H1 (cell line): Measurements from ENCODE around the gene ITGA8. TPM values are rescaled to one million over a fixed set of nuclear protein-coding genes. Genes with fewer than 3 reads are reported as not detected.

Experiments
- CTCF ChIA-PET: fragments of 300-600 bp; sonication (Branson Sonifier 250); formaldehyde crosslinking; loops from one replicate; lab custom pipeline; 2021; ENCODE audit not compliant: partially characterized antibody; lab: Charles Lee
- POLR2A ChIA-PET: fragments of 300-600 bp; sonication (Branson Sonifier 250); formaldehyde crosslinking; loops from one replicate; lab custom pipeline; 2021; ENCODE audit warnings: inconsistent platforms; ENCODE audit not compliant: partially characterized antibody; lab: Charles Lee
- DNase-seq, 2 experiments: peaks; one replicate each; pipeline versions ENCODE4 v3.0.0 to v3.0.0-alpha.2; 2010 to 2022; ENCODE audit warnings: low spot score in 2 of 2, low read depth in 1 of 2, mixed read lengths in 1 of 2
- FAIRE-seq: peaks from 2 replicates; lab custom pipeline; 2011; peaks lifted over from hg19 to GRCh38; lab: Jason Lieb, UNC
- H2AFZ ChIP-seq: 2 replicates; pipeline ENCODE4 v1.8.1; 2012; ENCODE audit warnings: low read length, inconsistent platforms
- H2AK5ac ChIP-seq: 2 replicates; pipeline ENCODE4 v1.6.1; 2013; ENCODE audit warnings: low read depth, low read length
- H2BK120ac ChIP-seq: replicated peaks from 2 replicates; pipeline ENCODE3; 2013; ENCODE audit warnings: low read depth, low read length, inconsistent platforms
- H2BK12ac ChIP-seq: 2 replicates; pipeline ENCODE4 v1.6.1; 2013; ENCODE audit warnings: low read depth, low read length
- H2BK15ac ChIP-seq: 2 replicates; pipeline ENCODE4 v1.6.1; 2013; ENCODE audit warnings: low read length
- H2BK20ac ChIP-seq: 2 replicates; pipeline ENCODE4 v1.6.1; 2013; ENCODE audit warnings: low read length
- H2BK5ac ChIP-seq: 2 replicates; pipeline ENCODE4 v1.6.1; 2013; ENCODE audit warnings: low read depth, low read length
- H3K14ac ChIP-seq: 2 replicates; pipeline ENCODE4 v1.6.1; 2013; ENCODE audit warnings: inconsistent platforms; ENCODE audit not compliant: insufficient read length
- H3K18ac ChIP-seq: 2 replicates; pipeline ENCODE4 v1.6.1; 2013; ENCODE audit warnings: low read length; ENCODE audit errors: extremely low read depth
- H3K23ac ChIP-seq: 2 replicates; pipeline ENCODE4 v1.6.1; 2013; ENCODE audit warnings: inconsistent platforms; ENCODE audit not compliant: insufficient read length
- H3K23me2 ChIP-seq: 2 replicates; pipeline ENCODE4 v1.6.1; 2013; ENCODE audit warnings: low read depth, low read length
- H3K27ac ChIP-seq: 2 replicates; pipeline ENCODE4 v1.6.1; 2011; ENCODE audit warnings: low read depth, low read length, inconsistent platforms
- H3K27me3 ChIP-seq, 4 experiments: replicated peaks in 1 of 4; 1 replicate in 1 of 4; 2 replicates in 3 of 4; pipeline versions ENCODE4 v1.6.1 to v1.8.1; 2011 to 2013; ENCODE audit warnings: low read length in 3 of 4, mild to moderate bottlenecking in 3 of 4, inconsistent platforms in 2 of 4, mixed read lengths in 2 of 4, moderate library complexity in 1 of 4; ENCODE audit not compliant: control insufficient read depth in 3 of 4, insufficient read depth in 3 of 4; ENCODE audit errors: extremely low read depth in 1 of 4
- H3K36me3 ChIP-seq, 4 experiments: 2 replicates each; pipeline versions ENCODE4 v1.6.1 to v1.8.1; 2011 to 2013; ENCODE audit warnings: mild to moderate bottlenecking in 4 of 4, low read length in 3 of 4, moderate library complexity in 2 of 4, control low read depth in 1 of 4, inconsistent platforms in 1 of 4; ENCODE audit not compliant: insufficient read depth in 4 of 4, control insufficient read depth in 2 of 4
- H3K4ac ChIP-seq: replicated peaks from 2 replicates; pipeline ENCODE3; 2013; ENCODE audit warnings: low read length, low read depth, mixed read lengths, inconsistent platforms; ENCODE audit not compliant: insufficient read length
- H3K4me1 ChIP-seq, 4 experiments: replicated peaks in 1 of 4; 1 replicate in 1 of 4; 2 replicates in 3 of 4; pipeline versions ENCODE4 v1.6.1 to v1.8.1; 2011 to 2013; ENCODE audit warnings: low read length in 3 of 4, inconsistent platforms in 2 of 4, mixed read lengths in 1 of 4; ENCODE audit not compliant: insufficient read depth in 4 of 4, control insufficient read depth in 3 of 4
- H3K4me2 ChIP-seq, 2 experiments: 2 replicates each; pipeline versions ENCODE4 v1.6.1 to v1.8.1; 2011 to 2013; ENCODE audit warnings: low read depth in 2 of 2, low read length in 2 of 2, control low read depth in 1 of 2, inconsistent platforms in 1 of 2, mild to moderate bottlenecking in 1 of 2; ENCODE audit not compliant: insufficient read depth in 1 of 2
- H3K4me3 ChIP-seq, 4 experiments: fragments of 200-600, 300-600 bp in 1 of 4; sonication (generic), shearing (Covaris generic), sonication (Bioruptor Twin) in 1 of 4; 2 replicates each; pipeline versions ENCODE4 v1.5.1 to v1.8.1; 2011 to 2016; ENCODE audit warnings: low read length in 4 of 4, low read depth in 3 of 4, control low read depth in 2 of 4, inconsistent platforms in 2 of 4, mild to moderate bottlenecking in 2 of 4, mixed read lengths in 1 of 4, moderate library complexity in 1 of 4; ENCODE audit not compliant: insufficient read depth in 2 of 4; ENCODE audit errors: extremely low read depth in 1 of 4
- H3K56ac ChIP-seq: replicated peaks from 2 replicates; pipeline ENCODE3; 2013; ENCODE audit warnings: low read depth, mild to moderate bottlenecking, mixed read lengths, low read length, inconsistent platforms; ENCODE audit not compliant: insufficient read length
- H3K79me1 ChIP-seq: 2 replicates; pipeline ENCODE4 v1.6.1; 2013; ENCODE audit warnings: low read depth, low read length, control low read depth
- H3K79me2 ChIP-seq, 2 experiments: 2 replicates each; pipeline versions ENCODE4 v1.6.1 to v1.8.1; 2012 to 2013; ENCODE audit warnings: low read length in 2 of 2, mild to moderate bottlenecking in 2 of 2, inconsistent platforms in 1 of 2; ENCODE audit not compliant: insufficient read depth in 2 of 2, control insufficient read depth in 1 of 2
- H3K9ac ChIP-seq, 4 experiments: replicated peaks in 1 of 4; 1 replicate in 1 of 4; 2 replicates in 3 of 4; pipeline versions ENCODE4 v1.6.1 to v1.8.1; 2011 to 2013; ENCODE audit warnings: low read depth in 3 of 4, low read length in 3 of 4, control low read depth in 2 of 4, mild to moderate bottlenecking in 2 of 4, moderate library complexity in 2 of 4, inconsistent platforms in 1 of 4; ENCODE audit errors: extremely low read depth in 1 of 4
- H3K9me3 ChIP-seq, 2 experiments: 2 replicates each; pipeline versions ENCODE4 v1.6.1 to v1.8.1; 2012 to 2013; ENCODE audit warnings: mild to moderate bottlenecking in 2 of 2, moderate library complexity in 2 of 2, control low read depth in 1 of 2, inconsistent platforms in 1 of 2, low read depth in 1 of 2, low read length in 1 of 2, mixed read lengths in 1 of 2; ENCODE audit not compliant: insufficient read depth in 2 of 2
- H4K20me1 ChIP-seq, 2 experiments: replicated peaks in 1 of 2; 2 replicates each; pipeline versions ENCODE3 to v1.8.1; 2011 to 2013; ENCODE audit warnings: inconsistent platforms in 2 of 2, low read length in 2 of 2, mild to moderate bottlenecking in 1 of 2; ENCODE audit not compliant: insufficient read depth in 2 of 2, control insufficient read depth in 1 of 2
- H4K5ac ChIP-seq: 2 replicates; pipeline ENCODE4 v1.6.1; 2013; ENCODE audit warnings: low read length, low read depth, mixed read lengths, inconsistent platforms; ENCODE audit not compliant: insufficient read length
- H4K8ac ChIP-seq: 2 replicates; pipeline ENCODE4 v1.8.0; 2013; ENCODE audit warnings: mild to moderate bottlenecking, moderate library complexity, low read length, inconsistent platforms; ENCODE audit not compliant: insufficient read depth; ENCODE audit errors: extremely low read depth
- H4K91ac ChIP-seq: replicated peaks from 2 replicates; pipeline ENCODE3; 2013; ENCODE audit warnings: low read length, mixed read lengths, inconsistent platforms; ENCODE audit not compliant: insufficient read length
- BACH1 ChIP-seq: IDR thresholded peaks from 2 replicates; pipeline ENCODE4 v1.6.1; 2012; ENCODE audit warnings: low read length, improper control_type of control experiment
- BCL11A ChIP-seq, 2 experiments: IDR thresholded peaks; one replicate each; pipeline ENCODE4 v1.6.1; 2011; ENCODE audit warnings: low read depth in 2 of 2, low read length in 2 of 2, mild to moderate bottlenecking in 2 of 2
- BRCA1 ChIP-seq: IDR thresholded peaks from 2 replicates; pipeline ENCODE4 v1.6.1; 2012; ENCODE audit warnings: low read depth, low read length, improper control_type of control experiment
- CHD2 ChIP-seq: IDR thresholded peaks from 2 replicates; pipeline ENCODE4 v1.6.1; 2012; ENCODE audit warnings: low read length, improper control_type of control experiment
- FOSL1 ChIP-seq: IDR thresholded peaks from 2 replicates; pipeline ENCODE4 v1.6.1; 2011; ENCODE audit warnings: mild to moderate bottlenecking, low read depth, low read length, moderate library complexity; ENCODE audit not compliant: insufficient read depth
- GABPA ChIP-seq: IDR thresholded peaks from 2 replicates; pipeline ENCODE4 v1.6.1; 2011; ENCODE audit warnings: mild to moderate bottlenecking, low read length, moderate library complexity, borderline replicate concordance; ENCODE audit not compliant: insufficient read depth
- GTF2F1 ChIP-seq: IDR thresholded peaks from 2 replicates; pipeline ENCODE4 v1.6.1; 2012; ENCODE audit warnings: low read depth, low read length, improper control_type of control experiment, borderline replicate concordance
- HDAC2 ChIP-seq, 2 experiments: fragments of 300-600 bp in 1 of 2; sonication (generic) in 1 of 2; IDR thresholded peaks; 2 replicates each; pipeline ENCODE4 v1.6.1; 2011 to 2012; ENCODE audit warnings: low read depth in 2 of 2, low read length in 2 of 2, mild to moderate bottlenecking in 2 of 2, moderate library complexity in 2 of 2, borderline replicate concordance in 1 of 2, inconsistent platforms in 1 of 2
- JUN ChIP-seq: IDR thresholded peaks from 2 replicates; pipeline ENCODE4 v1.6.1; 2011; ENCODE audit warnings: low read depth, mild to moderate bottlenecking, improper control_type of control experiment, low read length
- JUND ChIP-seq: IDR thresholded peaks from 2 replicates; pipeline ENCODE4 v1.6.1; 2011; ENCODE audit warnings: mild to moderate bottlenecking, improper control_type of control experiment, low read length
- RBBP5 ChIP-seq: IDR thresholded peaks from 2 replicates; pipeline ENCODE4 v1.7.1; 2012; ENCODE audit warnings: low read depth, mild to moderate bottlenecking, inconsistent platforms, low read length, moderate library complexity, borderline replicate concordance
- SIRT6 ChIP-seq: IDR thresholded peaks from one replicate; pipeline ENCODE4 v1.7.1; 2012; ENCODE audit warnings: low read length, inconsistent platforms
- SP1 ChIP-seq: IDR thresholded peaks from 2 replicates; pipeline ENCODE4 v1.6.1; 2011; ENCODE audit warnings: low read depth, low read length
- SRF ChIP-seq: IDR thresholded peaks from 2 replicates; pipeline ENCODE4 v1.6.1; 2011; ENCODE audit warnings: mild to moderate bottlenecking, low read depth, low read length, moderate library complexity
- WGBS, 2 experiments: shearing (Covaris generic) in 1 of 2; methylation state at CpG; one replicate each; pipeline versions ENCODE4 v1.1.6 to v1.1.7; 2013 to 2015; ENCODE audit warnings: low lambda C conversion rate in 2 of 2, mixed read lengths in 2 of 2, inconsistent platforms in 1 of 2, low coverage in 1 of 2, missing lambda C conversion rate in 1 of 2; ENCODE audit not compliant: insufficient replicate concordance in 2 of 2, insufficient coverage in 1 of 2, insufficient read length in 1 of 2; ENCODE audit errors: extremely low coverage in 1 of 2, missing lambda C conversion rate in 1 of 2; 5-methylcytosine and 5-hydroxymethylcytosine counted together
- polyA plus RNA-seq, 7 experiments: library from polyadenylated mRNA; depleted of rRNA in 3 of 7; stranded (reverse) in 5 of 7; unstranded in 2 of 7; fragments of >200 nt in 5 of 7; fragments of 200-250 nt in 2 of 7; gene quantifications; 1 replicate in 5 of 7; 2 replicates in 1 of 7; 4 replicates in 1 of 7; pipeline versions ENCODE4 v1.2.1 to v1.2.3, GENCODE V29; 2011 to 2013; ENCODE audit warnings: missing spikeins in 2 of 7, mixed read lengths in 2 of 7
- total RNA-seq: library from RNA; stranded (reverse); fragmentation: NEBNext Ultra II Directional; extraction: Animal tissue kit (Norgen Biotek cat#: 25700); gene quantifications from 2 replicates; pipeline ENCODE4 v1.2.1, GENCODE V29; 2021
- TF ChIP-seq, protein P1 (sequence below): IDR thresholded peaks from 2 replicates; pipeline ENCODE4 v1.6.1; 2011; ENCODE audit warnings: low read length, improper control_type of control experiment

The ITGA8 gene
- total and polyA plus RNA-seq, 2 of the 8 experiments (the other 6 are each of a cell fraction or from before 2014, with no cell fraction given): not detected

- H4K8ac ChIP-seq: no peak overlapping the region
- H4K5ac ChIP-seq: no peak overlapping the region
- FAIRE-seq: no peak
- no peak overlapping the region for H3K18ac ChIP-seq
- H2BK12ac ChIP-seq: no peak overlapping the region
- H2BK5ac ChIP-seq: no peak overlapping the region
- ChIA-PET POLR2A (no interaction called here), CTCF (no interaction called here)
- H3K4me2 ChIP-seq: no peak overlapping the region
- H2BK20ac ChIP-seq: no peak overlapping the region
- no peaks in the 10 kb centered on the region for H3K23me2 ChIP-seq
- H3K36me3 ChIP-seq: no peaks in the 10 kb centered on the region
- H2AFZ ChIP-seq: no peak overlapping the region
- no peak overlapping the region for H4K91ac ChIP-seq
- H3K9me3 ChIP-seq: no peaks in the 10 kb centered on the region
- H3K56ac ChIP-seq: no peak overlapping the region
- no peaks in the 10 kb centered on the region for H3K79me2 ChIP-seq
- no peak overlapping the region for H3K4me3 ChIP-seq
- no peak overlapping the region for H3K23ac ChIP-seq
- no peaks in the 10 kb centered on the region for H4K20me1 ChIP-seq
- no peaks in the 10 kb centered on the region for H3K4me1 ChIP-seq
- H2BK15ac ChIP-seq: no peak overlapping the region
- no peak for DNase-seq
- H3K27me3 ChIP-seq: no peaks in the 10 kb centered on the region
- no peak overlapping the region for H2BK120ac ChIP-seq
- H2AK5ac ChIP-seq: no peak overlapping the region
- no peak overlapping the region for H3K9ac ChIP-seq
- no peak overlapping the region for H3K14ac ChIP-seq
- H3K27ac ChIP-seq: no peak overlapping the region
- H3K4ac ChIP-seq: no peak overlapping the region
- H3K79me1 ChIP-seq: no peaks in the 10 kb centered on the region
- 82% methylated on average over 4 of the region's 4 CpGs; no CpG with 5 or more reads in 1 of the 2 experiments for WGBS, 2 experiments
- TF ChIP-seq SIRT6: no peak
- no peak for TF ChIP-seq JUND
- TF ChIP-seq GABPA: no peak
- no peak for TF ChIP-seq BCL11A (IDR thresholded peaks at IDR 0.05; ENCODE audit: low read depth in 2 of 2, low read length in 2 of 2)
- no peak for TF ChIP-seq CHD2
- no peak for TF ChIP-seq SP1
- TF ChIP-seq BACH1: no peak
- no peak for TF ChIP-seq BRCA1
- no peak for TF ChIP-seq HDAC2 (IDR thresholded peaks at IDR 0.05; ENCODE audit: borderline replicate concordance in 1 of 2, low read depth in 2 of 2, low read length in 2 of 2)
- TF ChIP-seq RBBP5: no peak
- TF ChIP-seq FOSL1: no peak
- TF ChIP-seq, protein P1, sequence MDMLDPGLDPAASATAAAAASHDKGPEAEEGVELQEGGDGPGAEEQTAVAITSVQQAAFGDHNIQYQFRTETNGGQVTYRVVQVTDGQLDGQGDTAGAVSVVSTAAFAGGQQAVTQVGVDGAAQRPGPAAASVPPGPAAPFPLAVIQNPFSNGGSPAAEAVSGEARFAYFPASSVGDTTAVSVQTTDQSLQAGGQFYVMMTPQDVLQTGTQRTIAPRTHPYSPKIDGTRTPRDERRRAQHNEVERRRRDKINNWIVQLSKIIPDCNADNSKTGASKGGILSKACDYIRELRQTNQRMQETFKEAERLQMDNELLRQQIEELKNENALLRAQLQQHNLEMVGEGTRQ: no peak
- TF ChIP-seq JUN: no peak
- TF ChIP-seq GTF2F1: no peak
- no peak for TF ChIP-seq SRF
These were observed 201.5 kb downstream of the ITGA8 start for GRCh38 chr10:15518250-15518649.
